ENCODE results near the gene GPR84. TPM values are rescaled to one million over a fixed set of nuclear protein-coding genes. Genes with fewer than 3 reads are reported as not detected.

The GPR84 gene
- total and polyA plus RNA-seq, 5 donors: 0.20 to 0.71 (median 0.40) TPM

- no peaks in the 10 kb centered on the region for H3K9me3 ChIP-seq (ENCODE audit: control insufficient read depth, low read length)
- no peak for ATAC-seq
- H3K4me1 ChIP-seq (ENCODE audit: control insufficient read depth, insufficient read depth, low read length): peaks cover 9% of the 10 kb centered on the region
- intact Hi-C loops (cut with DNase I): no loop called here
- WGBS: 94% methylated on average over 10 of the region's 10 CpGs
- no peak overlapping the region for H3K27ac ChIP-seq (ENCODE audit: low read length)
- H3K27me3 ChIP-seq (ENCODE audit: control insufficient read depth, insufficient read depth): no peaks in the 10 kb centered on the region
- peak in 2 of 3 donors; percentile 41 for DNase-seq
- H3K4me3 ChIP-seq (ENCODE audit: low read length): no peak overlapping the region
Measured at GRCh38 chr12:54373649-54374561, 9.6 kb upstream of the GPR84 start.

GRCh38 chr12:54372113-54372806 lies 8.0 kb upstream of the GPR84 start:
- peak; percentile 61 to 81 (median 68) for DNase-seq
- intact Hi-C loops (cut with DNase I): no loop called here

GRCh38 chr12:54371328-54372112 lies 7.2 kb upstream of the GPR84 start:
- no peaks in the 10 kb centered on the region for H3K27me3 ChIP-seq (ENCODE audit: control insufficient read depth, insufficient read depth)
- intact Hi-C loops (cut with DNase I): no loop called here
- ATAC-seq (peak; percentile 18 to 24), DNase-seq (peak; percentile 89 to 94 (median 91))
- peaks cover 4% of the 10 kb centered on the region for H3K4me1 ChIP-seq (ENCODE audit: control insufficient read depth, insufficient read depth, low read length)
- WGBS: 35% methylated on average over 5 of the region's 5 CpGs
- peak overlapping the region; percentile 72 for H3K27ac ChIP-seq (ENCODE audit: low read length)
- no peak overlapping the region for H3K4me3 ChIP-seq (ENCODE audit: low read length)
- no peaks in the 10 kb centered on the region for H3K9me3 ChIP-seq (ENCODE audit: control insufficient read depth, low read length)

More at GRCh38 chr12:54372113-54372806, 8.0 kb upstream of the GPR84 start:
- Histone ChIP-seq H3K27me3 (ENCODE audit: control insufficient read depth, insufficient read depth) (no peaks in the 10 kb centered on the region), H3K4me1 (ENCODE audit: control insufficient read depth, insufficient read depth, low read length) (peaks cover 6% of the 10 kb centered on the region), H3K9me3 (ENCODE audit: control insufficient read depth, low read length) (no peaks in the 10 kb centered on the region), H3K4me3 (ENCODE audit: low read length) (no peak overlapping the region), H3K27ac (ENCODE audit: low read length) (peak overlapping the region; percentile 72)
- no peak for ATAC-seq
- 47% methylated on average over 8 of the region's 8 CpGs for WGBS

GRCh38 chr12:54370171-54370730 lies 6.0 kb upstream of the GPR84 start:
- H3K27ac ChIP-seq (ENCODE audit: low read length): peak overlapping the region; percentile 51
- ATAC-seq: peak; percentile 68 to 75
- H3K9me3 ChIP-seq (ENCODE audit: control insufficient read depth, low read length): no peaks in the 10 kb centered on the region
- intact Hi-C loops (cut with DNase I): no loop called here
- DNase-seq: peak; percentile 91 to 94 (median 94)
- peaks cover 4% of the 10 kb centered on the region for H3K4me1 ChIP-seq (ENCODE audit: control insufficient read depth, insufficient read depth, low read length)
- peak overlapping the region; percentile 53 for H3K4me3 ChIP-seq (ENCODE audit: low read length)
- 13% methylated on average over 44 of the region's 44 CpGs for WGBS
- no peaks in the 10 kb centered on the region for H3K27me3 ChIP-seq (ENCODE audit: control insufficient read depth, insufficient read depth)

- Histone ChIP-seq H3K4me1 (ENCODE audit: control insufficient read depth, insufficient read depth, low read length) (peaks cover 4% of the 10 kb centered on the region), H3K9me3 (ENCODE audit: control insufficient read depth, low read length) (no peaks in the 10 kb centered on the region), H3K4me3 (ENCODE audit: low read length) (peak overlapping the region; percentile 53), H3K27ac (ENCODE audit: low read length) (peak overlapping the region; percentile 7), H3K27me3 (ENCODE audit: control insufficient read depth, insufficient read depth) (no peaks in the 10 kb centered on the region)
- DNase-seq: peak; percentile 52 to 81 (median 74)
- ATAC-seq: peak; percentile 9 to 16
- intact Hi-C loops (cut with DNase I): loop anchor here in 3 of 4 donors (5.0 to 10.0 kb wide), 5 partner anchors 75 to 355 kb away; partner anchors contain the start of genes CBX5 (in 1 of the 3) and HNRNPA1 (in 1 of the 3)
- 27% methylated on average over 21 of the region's 21 CpGs for WGBS
Measured at GRCh38 chr12:54369597-54370131, 5.4 kb upstream of the GPR84 start.

- WGBS: 21% methylated on average over 40 of the region's 40 CpGs
- H3K4me3 ChIP-seq (ENCODE audit: low read length): peak overlapping the region; percentile 53
- H3K9me3 ChIP-seq (ENCODE audit: control insufficient read depth, low read length): no peaks in the 10 kb centered on the region
- DNase-seq (peak; percentile 91 to 96 (median 95)), ATAC-seq (peak; percentile 66 to 70)
- intact Hi-C loops (cut with DNase I): loop anchor here in 3 of 4 donors (5.0 to 10.0 kb wide), 5 partner anchors 74 to 354 kb away; partner anchors contain the start of genes CBX5 (in 1 of the 3) and HNRNPA1 (in 1 of the 3)
- H3K27ac ChIP-seq (ENCODE audit: low read length): peak overlapping the region; percentile 7
- no peaks in the 10 kb centered on the region for H3K27me3 ChIP-seq (ENCODE audit: control insufficient read depth, insufficient read depth)
- peaks cover 4% of the 10 kb centered on the region for H3K4me1 ChIP-seq (ENCODE audit: control insufficient read depth, insufficient read depth, low read length)
Measured at GRCh38 chr12:54368709-54369596, 4.7 kb upstream of the GPR84 start.

GRCh38 chr12:54368025-54368708 lies 3.9 kb upstream of the GPR84 start:
- Histone ChIP-seq H3K27me3 (ENCODE audit: control insufficient read depth, insufficient read depth) (no peaks in the 10 kb centered on the region), H3K4me3 (ENCODE audit: low read length) (no peak overlapping the region)
- no peak for ATAC-seq

GRCh38 chr12:54363618-54364017 lies 668 bp downstream of the GPR84 start:
- no peak overlapping the region for H3K27ac ChIP-seq (ENCODE audit: low read length)
- H3K27me3 ChIP-seq (ENCODE audit: control insufficient read depth, insufficient read depth): no peaks in the 10 kb centered on the region
- DNase-seq (peak in 1 of 3 donors; percentile 38), ATAC-seq (no peak)
- 77% methylated on average over 6 of the region's 6 CpGs for WGBS
- no peaks in the 10 kb centered on the region for H3K9me3 ChIP-seq (ENCODE audit: control insufficient read depth, low read length)
- H3K4me1 ChIP-seq (ENCODE audit: control insufficient read depth, insufficient read depth, low read length): no peaks in the 10 kb centered on the region
- no peak overlapping the region for H3K4me3 ChIP-seq (ENCODE audit: low read length)
- intact Hi-C loops (cut with DNase I): loop anchor here (5.0 to 10.0 kb wide), 6 partner anchors 69 to 349 kb away; partner anchors contain the start of genes CBX5 (in 1 of the 4) and HNRNPA1 (in 1 of the 4)

More at GRCh38 chr12:54368025-54368708, 3.9 kb upstream of the GPR84 start:
- no peak for DNase-seq
- H3K27ac ChIP-seq (ENCODE audit: low read length): no peak overlapping the region
- no peaks in the 10 kb centered on the region for H3K9me3 ChIP-seq (ENCODE audit: control insufficient read depth, low read length)
- WGBS: 20% methylated on average over 5 of the region's 5 CpGs
- intact Hi-C loops (cut with DNase I): loop anchor here in 3 of 4 donors (5.0 to 10.0 kb wide), 5 partner anchors 73 to 353 kb away; partner anchors contain the start of genes CBX5 (in 1 of the 3) and HNRNPA1 (in 1 of the 3)
- peaks cover 4% of the 10 kb centered on the region for H3K4me1 ChIP-seq (ENCODE audit: control insufficient read depth, insufficient read depth, low read length)

- Histone ChIP-seq H3K4me1 (ENCODE audit: control insufficient read depth, insufficient read depth, low read length) (peaks cover 3% of the 10 kb centered on the region), H3K27me3 (ENCODE audit: control insufficient read depth, insufficient read depth) (no peaks in the 10 kb centered on the region), H3K27ac (ENCODE audit: low read length) (no peak overlapping the region), H3K9me3 (ENCODE audit: control insufficient read depth, low read length) (no peaks in the 10 kb centered on the region), H3K4me3 (ENCODE audit: low read length) (no peak overlapping the region)
- ATAC-seq: no peak
- intact Hi-C loops (cut with DNase I): loop anchor here (5.0 to 10.0 kb wide), 6 partner anchors 68 to 348 kb away; partner anchors contain the start of genes CBX5 (in 1 of the 4) and HNRNPA1 (in 1 of the 4)
- peak in 2 of 3 donors; percentile 37 to 58 for DNase-seq
- 77% methylated on average over 8 of the region's 8 CpGs for WGBS
Measured at GRCh38 chr12:54363047-54363446, 1.2 kb downstream of the GPR84 start.

Data from right cardiac atrium (tissue), 5 donors.